HEK293T (cell line): ENCODE data around the gene TBC1D23.
"Not testable (repeated sequence)": the region's sequence is repeated elsewhere in the genome, so short reads cannot be mapped to it uniquely, and the experiment has no call there.

Experiments used
- CTBP1 ChIP-seq: fragments of 450-650 bp; IDR thresholded peaks from 2 replicates; pipeline ENCODE4 v1.6.1; 2016; ENCODE audit warnings: borderline replicate concordance
- ELF4 ChIP-seq: fragments of 450-650 bp; IDR thresholded peaks from 2 replicates; pipeline ENCODE4 v1.6.1; 2017; ENCODE audit warnings: antibody characterized with exemption
- FOXA1 ChIP-seq: fragments of 450-650 bp; IDR thresholded peaks from 2 replicates; pipeline ENCODE4 v1.6.1; 2016; ENCODE audit warnings: mild to moderate bottlenecking
- FOXM1 ChIP-seq: fragments of 450-650 bp; IDR thresholded peaks from 2 replicates; pipeline ENCODE4 v1.6.1; 2017; ENCODE audit warnings: mild to moderate bottlenecking, borderline replicate concordance
- L3MBTL2 ChIP-seq: fragments of 450-650 bp; conservative IDR thresholded peaks from 2 replicates; pipeline ENCODE4 v1.6.1; 2016; ENCODE audit warnings: mild to moderate bottlenecking
- PKNOX1 ChIP-seq: fragments of 450-650 bp; IDR thresholded peaks from 2 replicates; pipeline ENCODE4 v1.6.1; 2016
- SUZ12 ChIP-seq: fragments of 450-650 bp; IDR thresholded peaks from 2 replicates; pipeline ENCODE4 v1.6.1; 2016; ENCODE audit warnings: mild to moderate bottlenecking

- not testable (repeated sequence) for TF ChIP-seq PKNOX1, ELF4, FOXM1, CTBP1, SUZ12, FOXA1, L3MBTL2
Measured at GRCh38 chr3:100242471-100242870, 18.3 kb upstream of the TBC1D23 start.
